HepG2 (cell line): ENCODE results near the gene HOXA6. TPM values are rescaled to one million over a fixed set of nuclear protein-coding genes. Genes with fewer than 3 reads are reported as not detected.

Experiments used
- ATAC-seq: fragments of 200-7000 bp; cut with Tn5 transposase; 3 replicates; pipeline ENCODE4 v1.9.1; 2020; ENCODE audit warnings: mild to moderate bottlenecking, moderate library complexity
- BruUV-seq: library from RNA; stranded (reverse); fragments of 400-500 nt; replicated peaks from 2 replicates; lab custom pipeline; 2021; lab: Mats Ljungman, UMichigan
- CTCF ChIA-PET: fragments of 300-600 bp; formaldehyde crosslinking; extraction: SDS; loops from one replicate; lab custom pipeline; 2021; ENCODE audit warnings: low total read pairs, inconsistent platforms, low intra/inter-chr PET ratio; lab: Yijun Ruan, JAX
- POLR2A ChIA-PET: fragments of 350-600 bp; sonication (Branson Sonifier 250); formaldehyde crosslinking; loops from one replicate; lab custom pipeline; 2020; ENCODE audit warnings: antibody characterized with exemption, inconsistent platforms; lab: Yijun Ruan, JAX
- DNase-seq: peaks from one replicate; pipeline ENCODE4 v3.0.0-alpha.2; 2015; ENCODE audit warnings: low spot score
- FAIRE-seq: peaks from 3 replicates; lab custom pipeline; 2011; peaks lifted over from hg19 to GRCh38; lab: Jason Lieb, UNC
- H2AFZ ChIP-seq: one replicate; pipeline ENCODE4 v1.6.1; 2011; ENCODE audit warnings: low read length, inconsistent platforms
- H3K27ac ChIP-seq: fragments of 300-600 bp; 3 replicates; pipeline ENCODE4 v1.8.0; 2011; ENCODE audit warnings: mixed run types, mild to moderate bottlenecking, mixed read lengths, low read length, inconsistent platforms; ENCODE audit not compliant: insufficient read depth; ENCODE audit errors: extremely low read length
- H3K27me3 ChIP-seq, 2 experiments: fragments of 200-600 bp in 1 of 2; 2 replicates in 1 of 2; 3 replicates in 1 of 2; pipeline versions ENCODE4 v1.6.0 to v1.8.0; 2011; ENCODE audit warnings: low read length in 2 of 2, mild to moderate bottlenecking in 2 of 2, moderate library complexity in 2 of 2, inconsistent platforms in 1 of 2; ENCODE audit not compliant: insufficient read depth in 2 of 2, control insufficient read depth in 1 of 2
- H3K36me3 ChIP-seq, 2 experiments: fragments of 200-600 bp in 1 of 2; replicated peaks in 1 of 2; 2 replicates in 1 of 2; 3 replicates in 1 of 2; pipeline versions ENCODE4 v1.5.1 to v1.8.0; 2011; ENCODE audit warnings: low read length in 2 of 2, inconsistent platforms in 1 of 2; ENCODE audit not compliant: insufficient read depth in 2 of 2, control insufficient read depth in 1 of 2
- H3K4me1 ChIP-seq: 2 replicates; pipeline ENCODE4 v1.5.1; 2012; ENCODE audit warnings: low read length, inconsistent platforms; ENCODE audit not compliant: insufficient read depth
- H3K4me2 ChIP-seq: 2 replicates; pipeline ENCODE4 v1.6.0; 2011; ENCODE audit warnings: low read depth, low read length, inconsistent platforms
- H3K4me3 ChIP-seq, 3 experiments: fragments of 200-600 bp in 1 of 3; sonication (generic), shearing (Covaris generic) in 1 of 3; replicated peaks in 1 of 3; 2 replicates each; pipeline ENCODE4 v1.5.1; 2011 to 2016; ENCODE audit warnings: low read length in 3 of 3, inconsistent platforms in 2 of 3, low read depth in 2 of 3, mild to moderate bottlenecking in 2 of 3, control low read depth in 1 of 3, mixed read lengths in 1 of 3; ENCODE audit not compliant: insufficient read depth in 1 of 3
- H3K79me2 ChIP-seq: one replicate; pipeline ENCODE4 v1.6.1; 2011; ENCODE audit warnings: low read length, inconsistent platforms; ENCODE audit not compliant: insufficient read depth
- H3K9ac ChIP-seq: 2 replicates; pipeline ENCODE4 v1.6.0; 2011; ENCODE audit warnings: mild to moderate bottlenecking, low read depth, low read length, inconsistent platforms; ENCODE audit not compliant: insufficient read depth
- H3K9me3 ChIP-seq: 2 replicates; pipeline ENCODE4 v1.5.1; 2012; ENCODE audit warnings: mild to moderate bottlenecking, low read length
- H4K20me1 ChIP-seq: 2 replicates; pipeline ENCODE4 v1.6.0; 2011; ENCODE audit warnings: inconsistent platforms, mild to moderate bottlenecking, low read length, moderate library complexity; ENCODE audit not compliant: insufficient read depth
- SMAD9 ChIP-seq: sonication (generic); formaldehyde crosslinking; IDR thresholded peaks from 2 replicates; pipeline ENCODE4 v1.5.1; 2020; ENCODE audit warnings: mild to moderate bottlenecking, missing genetic modification reagents
- SP140L ChIP-seq: sonication (generic); formaldehyde crosslinking; IDR thresholded peaks from 2 replicates; pipeline ENCODE4 v1.4.0; 2020; ENCODE audit warnings: missing genetic modification reagents, borderline replicate concordance
- ZFP36L2 ChIP-seq: sonication (generic); formaldehyde crosslinking; IDR thresholded peaks from 2 replicates; pipeline ENCODE4 v1.4.0; 2020; ENCODE audit warnings: missing genetic modification reagents
- ZNF710 ChIP-seq: sonication (generic); formaldehyde crosslinking; IDR thresholded peaks from 2 replicates; pipeline ENCODE4 v1.5.0; 2020; ENCODE audit warnings: mild to moderate bottlenecking, missing genetic modification reagents, borderline replicate concordance
- ZSCAN30 ChIP-seq: sonication (generic); formaldehyde crosslinking; IDR thresholded peaks from 2 replicates; pipeline ENCODE4 v1.5.0; 2020; ENCODE audit warnings: mild to moderate bottlenecking, missing genetic modification reagents
- WGBS: methylation state at CpG from one replicate; pipeline ENCODE4 v1.1.6; 2017; ENCODE audit warnings: low lambda C conversion rate; 5-methylcytosine and 5-hydroxymethylcytosine counted together
- in situ Hi-C: cut with HindIII; loops from 2 replicates; pipeline ENCODE4 v1.10.0; 2017; ENCODE audit warnings: low pct_unique_long_range_greater_than_20kb; ENCODE audit not compliant: extremely low pct_ligation_motif_present
- intact Hi-C: fragments of 100-400 bp; cut with micrococcal nuclease; formaldehyde crosslinking; loops from one replicate; pipeline ENCODE4 v1.10.0; 2022; ENCODE audit not compliant: unreplicated experiment
- polyA plus RNA-seq, 8 experiments: library from polyadenylated mRNA; depleted of rRNA in 3 of 8; stranded (reverse) in 7 of 8; unstranded in 1 of 8; fragments of >200 nt; fragmentation: Illumina TruSeq in 4 of 8; extraction: Trizol in 4 of 8; gene quantifications; 2 replicates each; pipeline versions ENCODE4 v1.2.1 to v1.2.3, GENCODE V29; 2011 to 2016; ENCODE audit warnings: low read depth in 4 of 8, missing spikeins in 1 of 8, mixed read lengths in 1 of 8; ENCODE audit not compliant: insufficient read depth in 1 of 8
- total RNA-seq, 5 experiments: library from RNA; depleted of rRNA; stranded (reverse); fragments of >200 nt; fragmentation: Illumina TruSeq; extraction: Trizol; gene quantifications; 2 replicates each; pipeline ENCODE4 v1.2.3, GENCODE V29; 2016; ENCODE audit warnings: low read depth in 1 of 5

Gene HOXA6
- total and polyA plus RNA-seq, 2 of the 13 experiments (the other 11 are each of a cell fraction or from before 2014, with no cell fraction given): 1.3 to 1.5 TPM

- Histone ChIP-seq H3K79me2 (no peaks in the 10 kb centered on the region), H3K27me3 (no peaks in the 10 kb centered on the region), H3K36me3 (no peaks in the 10 kb centered on the region), H3K4me3 (no peak overlapping the region), H4K20me1 (no peaks in the 10 kb centered on the region), H3K4me2 (no peak overlapping the region), H2AFZ (no peak overlapping the region), H3K9ac (no peak overlapping the region), H3K4me1 (peaks cover 12% of the 10 kb centered on the region; the same call in 1 of the 2 replicates), H3K9me3 (no peaks in the 10 kb centered on the region), H3K27ac (no peak overlapping the region)
- in situ Hi-C loops: no loop called here
- no peak for TF ChIP-seq SP140L (CRISPR knock-in tag)
- TF ChIP-seq SMAD9 (CRISPR knock-in tag): no peak
- no TSS peak for BruUV-seq
- ATAC-seq (no peak), FAIRE-seq (no peak), DNase-seq (no peak)
- POLR2A ChIA-PET: no interaction called here
- 94% methylated on average over 25 of the region's 25 CpGs for WGBS
- CTCF ChIA-PET: no interaction called here
- intact Hi-C loops: no loop called here
Observed at GRCh38 chr7:27101171-27101956, 46.2 kb downstream of the HOXA6 start.

- Histone ChIP-seq H3K9me3 (no peaks in the 10 kb centered on the region), H3K4me2 (no peak overlapping the region), H4K20me1 (no peaks in the 10 kb centered on the region), H3K79me2 (no peaks in the 10 kb centered on the region), H3K4me3 (no peak overlapping the region), H2AFZ (no peak overlapping the region), H3K9ac (no peak overlapping the region), H3K27me3 (no peaks in the 10 kb centered on the region), H3K27ac (no peak overlapping the region), H3K4me1 (peaks cover 12% of the 10 kb centered on the region; the same call in 1 of the 2 replicates), H3K36me3 (no peaks in the 10 kb centered on the region)
- BruUV-seq: no TSS peak
- DNase-seq: no peak
- ChIA-PET CTCF (no interaction called here), POLR2A (no interaction called here)
- TF ChIP-seq ZNF710: no peak
- no peak for TF ChIP-seq ZSCAN30 (CRISPR knock-in tag)
- TF ChIP-seq ZFP36L2: no peak
- in situ Hi-C loops (no loop called here), intact Hi-C loops (no loop called here)
- 93% methylated on average over 8 of the region's 8 CpGs for WGBS
- ATAC-seq: no peak
- FAIRE-seq: no peak
Observed at GRCh38 chr7:27100694-27101170, 46.8 kb downstream of the HOXA6 start.
